HepG2 (cell line): Measurements from ENCODE around the gene TMEM130. TPM values are rescaled to one million over a fixed set of nuclear protein-coding genes. Genes with fewer than 3 reads are reported as not detected.

Experiments
- HIVEP1 ChIP-seq: sonication (generic); formaldehyde crosslinking; IDR thresholded peaks from 2 replicates; pipeline ENCODE4 v1.4.0; 2020; ENCODE audit warnings: mild to moderate bottlenecking, missing genetic modification reagents
- HNRNPLL ChIP-seq: fragments of 200-400 bp; formaldehyde crosslinking; IDR thresholded peaks from 2 replicates; pipeline ENCODE4 v1.6.1; 2017; ENCODE audit warnings: mild to moderate bottlenecking, low read depth, low read length; ENCODE audit not compliant: poor library complexity, severe bottlenecking
- PHF20 ChIP-seq: sonication (generic); formaldehyde crosslinking; IDR thresholded peaks from 2 replicates; pipeline ENCODE4 v1.5.0; 2020; ENCODE audit warnings: mild to moderate bottlenecking, missing genetic modification reagents
- SNAI1 ChIP-seq: sonication (generic); formaldehyde crosslinking; IDR thresholded peaks from 2 replicates; pipeline ENCODE4 v1.5.0; 2020; ENCODE audit warnings: mild to moderate bottlenecking, missing genetic modification reagents, borderline replicate concordance
- ZC3H4 ChIP-seq: sonication (generic); formaldehyde crosslinking; IDR thresholded peaks from 2 replicates; pipeline ENCODE4 v1.4.0; 2020; ENCODE audit warnings: missing genetic modification reagents, borderline replicate concordance
- ZKSCAN1 ChIP-seq: fragments of 150-350 bp; IDR thresholded peaks from 2 replicates; pipeline ENCODE4 v1.6.1; 2014; ENCODE audit warnings: low read length
- ZMYM3 ChIP-seq: sonication (generic); formaldehyde crosslinking; IDR thresholded peaks from 2 replicates; pipeline ENCODE4 v1.5.1; 2020; ENCODE audit warnings: mild to moderate bottlenecking, missing genetic modification reagents
- ZNF496 ChIP-seq: sonication (generic); formaldehyde crosslinking; IDR thresholded peaks from 2 replicates; pipeline ENCODE4 v1.8.1; 2023; ENCODE audit warnings: mild to moderate bottlenecking, moderate library complexity, missing genetic modification reagents; ENCODE audit not compliant: insufficient replicate concordance
- ZNF768 ChIP-seq: sonication (generic); formaldehyde crosslinking; IDR thresholded peaks from 2 replicates; pipeline ENCODE4 v1.4.0; 2020; ENCODE audit warnings: missing genetic modification reagents
- ZNF780A ChIP-seq: sonication (generic); formaldehyde crosslinking; IDR thresholded peaks from 2 replicates; pipeline ENCODE4 v1.8.0; 2022; ENCODE audit warnings: mild to moderate bottlenecking, missing genetic modification reagents, moderate library complexity
- polyA plus RNA-seq, 8 experiments: library from polyadenylated mRNA; depleted of rRNA in 3 of 8; stranded (reverse) in 7 of 8; unstranded in 1 of 8; fragments of >200 nt; fragmentation: Illumina TruSeq in 4 of 8; extraction: Trizol in 4 of 8; gene quantifications; 2 replicates each; pipeline versions ENCODE4 v1.2.1 to v1.2.3, GENCODE V29; 2011 to 2016; ENCODE audit warnings: low read depth in 4 of 8, missing spikeins in 1 of 8, mixed read lengths in 1 of 8; ENCODE audit not compliant: insufficient read depth in 1 of 8
- total RNA-seq, 5 experiments: library from RNA; depleted of rRNA; stranded (reverse); fragments of >200 nt; fragmentation: Illumina TruSeq; extraction: Trizol; gene quantifications; 2 replicates each; pipeline ENCODE4 v1.2.3, GENCODE V29; 2016; ENCODE audit warnings: low read depth in 1 of 5
- TF ChIP-seq, protein P1 (sequence below): sonication (generic); formaldehyde crosslinking; IDR thresholded peaks from 2 replicates; pipeline ENCODE4 v1.4.0; 2020; ENCODE audit warnings: low read depth, mild to moderate bottlenecking, missing genetic modification reagents
- TF ChIP-seq, protein P2 (sequence below): sonication (generic); formaldehyde crosslinking; IDR thresholded peaks from 2 replicates; pipeline ENCODE4 v1.8.0; 2022; ENCODE audit warnings: mild to moderate bottlenecking, missing genetic modification reagents, borderline replicate concordance
- TF ChIP-seq, protein P3 (sequence below): sonication (generic); formaldehyde crosslinking; IDR thresholded peaks from 2 replicates; pipeline ENCODE4 v1.4.0; 2020; ENCODE audit warnings: missing genetic modification reagents, borderline replicate concordance
- TF ChIP-seq, protein P4 (sequence below): sonication (generic); formaldehyde crosslinking; conservative IDR thresholded peaks from 2 replicates; pipeline ENCODE4 v1.4.0; 2020; ENCODE audit warnings: mild to moderate bottlenecking, missing genetic modification reagents, moderate library complexity

The TMEM130 gene
- total and polyA plus RNA-seq, 2 of the 13 experiments (the other 11 are each of a cell fraction or from before 2014, with no cell fraction given) = not detected

DNA sequence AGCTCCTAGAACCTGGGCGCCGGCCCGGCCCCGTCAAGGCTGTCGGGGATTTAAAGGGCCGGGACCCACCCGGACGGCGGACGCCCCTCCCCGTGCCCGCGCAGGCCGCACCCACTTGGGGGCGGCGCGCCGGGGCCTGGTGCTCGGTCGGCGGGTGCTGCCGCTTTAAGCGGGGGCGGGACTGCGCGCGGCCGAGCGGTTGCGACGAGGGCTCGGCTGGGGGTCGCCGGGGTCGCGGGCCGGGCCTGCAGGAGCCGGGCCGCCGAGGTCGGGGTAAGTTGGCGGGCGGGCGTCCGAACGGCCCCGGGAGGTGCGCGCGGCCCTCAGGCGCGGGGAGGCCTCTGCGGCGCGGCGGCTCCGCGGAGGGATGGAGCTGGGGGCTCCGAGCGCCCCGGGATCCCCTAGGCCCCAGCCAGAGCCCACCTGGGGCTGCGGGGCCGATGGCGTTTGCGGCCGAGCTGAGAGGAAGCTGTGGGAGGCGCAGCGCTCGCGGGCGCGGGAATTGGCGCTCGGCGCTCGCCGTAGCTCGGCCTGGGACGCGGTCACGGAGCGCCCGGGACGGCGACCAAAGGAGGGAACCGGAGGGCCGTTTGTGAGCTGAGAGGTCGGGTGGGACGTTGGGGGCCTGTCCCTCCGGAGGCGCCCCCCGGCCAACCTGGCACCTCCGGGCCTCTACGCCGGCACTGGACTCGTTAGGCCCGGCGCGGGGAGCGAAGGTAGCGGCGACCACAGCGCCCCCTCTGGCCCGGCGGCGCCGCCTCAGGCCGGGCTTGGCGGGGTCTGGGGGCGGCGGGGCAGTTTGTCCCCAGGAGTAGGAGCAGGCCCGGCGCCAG, 8.8 kb upstream of the TMEM130 start, which contains the start of gene TRRAP (continued):
- TF ChIP-seq, protein P1, sequence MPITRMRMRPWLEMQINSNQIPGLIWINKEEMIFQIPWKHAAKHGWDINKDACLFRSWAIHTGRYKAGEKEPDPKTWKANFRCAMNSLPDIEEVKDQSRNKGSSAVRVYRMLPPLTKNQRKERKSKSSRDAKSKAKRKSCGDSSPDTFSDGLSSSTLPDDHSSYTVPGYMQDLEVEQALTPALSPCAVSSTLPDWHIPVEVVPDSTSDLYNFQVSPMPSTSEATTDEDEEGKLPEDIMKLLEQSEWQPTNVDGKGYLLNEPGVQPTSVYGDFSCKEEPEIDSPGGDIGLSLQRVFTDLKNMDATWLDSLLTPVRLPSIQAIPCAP (CRISPR knock-in tag) = no peak
- TF ChIP-seq ZNF768 (CRISPR knock-in tag) (peak; percentile 36; the same call in 1 of the 2 replicates), HIVEP1 (CRISPR knock-in tag) (no peak), ZC3H4 (CRISPR knock-in tag) (no peak), PHF20 (peak; percentile 81), ZMYM3 (CRISPR knock-in tag) (no peak), SNAI1 (CRISPR knock-in tag) (no peak), HNRNPLL (peak; percentile 41), ZKSCAN1 (no peak), ZNF780A (CRISPR knock-in tag) (no peak), ZNF496 (CRISPR knock-in tag) (no peak)
- TF ChIP-seq, protein P2, sequence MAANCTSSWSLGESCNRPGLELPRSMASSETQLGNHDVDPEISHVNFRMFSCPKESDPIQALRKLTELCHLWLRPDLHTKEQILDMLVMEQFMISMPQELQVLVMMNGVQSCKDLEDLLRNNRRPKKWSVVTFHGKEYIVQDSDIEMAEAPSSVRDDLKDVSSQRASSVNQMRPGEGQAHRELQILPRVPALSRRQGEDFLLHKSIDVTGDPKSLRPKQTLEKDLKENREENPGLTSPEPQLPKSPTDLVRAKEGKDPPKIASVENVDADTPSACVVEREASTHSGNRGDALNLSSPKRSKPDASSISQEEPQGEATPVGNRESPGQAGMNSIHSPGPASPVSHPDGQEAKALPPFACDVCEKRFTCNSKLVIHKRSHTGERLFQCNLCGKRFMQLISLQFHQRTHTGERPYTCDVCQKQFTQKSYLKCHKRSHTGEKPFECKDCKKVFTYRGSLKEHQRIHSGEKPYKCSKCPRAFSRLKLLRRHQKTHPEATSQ (CRISPR knock-in tag) = no peak; the same call in 1 of the 2 replicates
- TF ChIP-seq, protein P3, sequence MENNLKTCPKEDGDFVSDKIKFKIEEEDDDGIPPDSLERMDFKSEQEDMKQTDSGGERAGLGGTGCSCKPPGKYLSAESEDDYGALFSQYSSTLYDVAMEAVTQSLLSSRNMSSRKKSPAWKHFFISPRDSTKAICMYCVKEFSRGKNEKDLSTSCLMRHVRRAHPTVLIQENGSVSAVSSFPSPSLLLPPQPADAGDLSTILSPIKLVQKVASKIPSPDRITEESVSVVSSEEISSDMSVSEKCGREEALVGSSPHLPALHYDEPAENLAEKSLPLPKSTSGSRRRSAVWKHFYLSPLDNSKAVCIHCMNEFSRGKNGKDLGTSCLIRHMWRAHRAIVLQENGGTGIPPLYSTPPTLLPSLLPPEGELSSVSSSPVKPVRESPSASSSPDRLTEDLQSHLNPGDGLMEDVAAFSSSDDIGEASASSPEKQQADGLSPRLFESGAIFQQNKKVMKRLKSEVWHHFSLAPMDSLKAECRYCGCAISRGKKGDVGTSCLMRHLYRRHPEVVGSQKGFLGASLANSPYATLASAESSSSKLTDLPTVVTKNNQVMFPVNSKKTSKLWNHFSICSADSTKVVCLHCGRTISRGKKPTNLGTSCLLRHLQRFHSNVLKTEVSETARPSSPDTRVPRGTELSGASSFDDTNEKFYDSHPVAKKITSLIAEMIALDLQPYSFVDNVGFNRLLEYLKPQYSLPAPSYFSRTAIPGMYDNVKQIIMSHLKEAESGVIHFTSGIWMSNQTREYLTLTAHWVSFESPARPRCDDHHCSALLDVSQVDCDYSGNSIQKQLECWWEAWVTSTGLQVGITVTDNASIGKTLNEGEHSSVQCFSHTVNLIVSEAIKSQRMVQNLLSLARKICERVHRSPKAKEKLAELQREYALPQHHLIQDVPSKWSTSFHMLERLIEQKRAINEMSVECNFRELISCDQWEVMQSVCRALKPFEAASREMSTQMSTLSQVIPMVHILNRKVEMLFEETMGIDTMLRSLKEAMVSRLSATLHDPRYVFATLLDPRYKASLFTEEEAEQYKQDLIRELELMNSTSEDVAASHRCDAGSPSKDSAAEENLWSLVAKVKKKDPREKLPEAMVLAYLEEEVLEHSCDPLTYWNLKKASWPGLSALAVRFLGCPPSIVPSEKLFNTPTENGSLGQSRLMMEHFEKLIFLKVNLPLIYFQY (CRISPR knock-in tag) = 0 out of 2 replicates have a peak, but pooled peaks have one; percentile 14
- TF ChIP-seq, protein P4, sequence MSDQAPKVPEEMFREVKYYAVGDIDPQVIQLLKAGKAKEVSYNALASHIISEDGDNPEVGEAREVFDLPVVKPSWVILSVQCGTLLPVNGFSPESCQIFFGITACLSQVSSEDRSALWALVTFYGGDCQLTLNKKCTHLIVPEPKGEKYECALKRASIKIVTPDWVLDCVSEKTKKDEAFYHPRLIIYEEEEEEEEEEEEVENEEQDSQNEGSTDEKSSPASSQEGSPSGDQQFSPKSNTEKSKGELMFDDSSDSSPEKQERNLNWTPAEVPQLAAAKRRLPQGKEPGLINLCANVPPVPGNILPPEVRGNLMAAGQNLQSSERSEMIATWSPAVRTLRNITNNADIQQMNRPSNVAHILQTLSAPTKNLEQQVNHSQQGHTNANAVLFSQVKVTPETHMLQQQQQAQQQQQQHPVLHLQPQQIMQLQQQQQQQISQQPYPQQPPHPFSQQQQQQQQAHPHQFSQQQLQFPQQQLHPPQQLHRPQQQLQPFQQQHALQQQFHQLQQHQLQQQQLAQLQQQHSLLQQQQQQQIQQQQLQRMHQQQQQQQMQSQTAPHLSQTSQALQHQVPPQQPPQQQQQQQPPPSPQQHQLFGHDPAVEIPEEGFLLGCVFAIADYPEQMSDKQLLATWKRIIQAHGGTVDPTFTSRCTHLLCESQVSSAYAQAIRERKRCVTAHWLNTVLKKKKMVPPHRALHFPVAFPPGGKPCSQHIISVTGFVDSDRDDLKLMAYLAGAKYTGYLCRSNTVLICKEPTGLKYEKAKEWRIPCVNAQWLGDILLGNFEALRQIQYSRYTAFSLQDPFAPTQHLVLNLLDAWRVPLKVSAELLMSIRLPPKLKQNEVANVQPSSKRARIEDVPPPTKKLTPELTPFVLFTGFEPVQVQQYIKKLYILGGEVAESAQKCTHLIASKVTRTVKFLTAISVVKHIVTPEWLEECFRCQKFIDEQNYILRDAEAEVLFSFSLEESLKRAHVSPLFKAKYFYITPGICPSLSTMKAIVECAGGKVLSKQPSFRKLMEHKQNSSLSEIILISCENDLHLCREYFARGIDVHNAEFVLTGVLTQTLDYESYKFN (CRISPR knock-in tag) = no peak
